ENCODE data around the gene MRAP2. TPM values are rescaled to one million over a fixed set of nuclear protein-coding genes. Genes with fewer than 3 reads are reported as not detected.
A peak's percentile ranks its signal among the peaks of the same experiment; 100 is the strongest.
"Not testable (repeated sequence)": the region's sequence is repeated elsewhere in the genome, so short reads cannot be mapped to it uniquely, and the experiment has no call there.

MRAP2 gene
- total RNA-seq, 1 donor from 2014 or later = 1.9 TPM

DNA sequence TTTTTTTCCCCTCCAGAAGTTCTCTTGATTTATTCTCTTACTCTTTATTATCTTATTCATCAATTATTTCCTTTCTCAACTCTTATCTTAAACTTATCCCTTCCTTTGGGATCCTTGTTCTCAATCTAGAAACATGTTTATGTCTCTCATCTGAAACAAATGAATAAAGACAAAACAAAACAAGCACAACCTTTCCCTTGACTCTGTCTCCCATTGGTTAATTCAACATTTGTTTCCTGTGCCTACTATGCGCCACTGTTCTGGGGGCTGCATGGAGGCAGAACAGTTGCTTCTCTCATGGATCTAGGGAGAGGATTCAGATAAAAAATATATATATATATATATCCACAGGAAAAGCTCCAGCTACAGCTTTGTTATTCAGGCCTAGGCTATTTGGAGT lies 5.2 kb upstream of the MRAP2 start:
- DNase-seq (ENCODE audit: low spot score) = no peak

- not testable (repeated sequence) for DNase-seq (ENCODE audit: low spot score)
Measured at GRCh38 chr6:84032000-84032399, 1.6 kb upstream of the MRAP2 start.

DNA sequence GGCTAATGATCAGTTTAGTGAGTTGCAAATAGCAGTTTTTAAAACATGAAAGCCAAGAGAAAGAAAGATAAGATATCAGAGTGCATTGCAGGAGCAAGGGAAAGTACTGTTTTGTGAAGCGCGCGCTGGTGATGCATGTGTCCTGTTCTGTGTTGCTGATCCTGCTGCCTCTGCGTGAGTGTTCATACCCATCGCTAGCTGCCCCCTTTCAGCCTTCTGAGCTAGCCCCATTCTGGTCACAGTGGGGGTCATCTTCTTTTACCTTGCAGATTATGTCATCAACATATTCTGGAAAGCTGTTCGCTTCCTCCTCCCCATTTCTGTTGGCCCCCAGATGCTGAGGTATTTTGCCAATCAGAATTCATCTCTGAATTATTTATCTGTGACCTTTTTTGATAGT lies 1.9 kb downstream of the MRAP2 start:
- DNase-seq (ENCODE audit: low spot score) = no peak

- no peak for DNase-seq (ENCODE audit: low spot score)
Measured at GRCh38 chr6:84037425-84038089, 4.0 kb downstream of the MRAP2 start.

DNA sequence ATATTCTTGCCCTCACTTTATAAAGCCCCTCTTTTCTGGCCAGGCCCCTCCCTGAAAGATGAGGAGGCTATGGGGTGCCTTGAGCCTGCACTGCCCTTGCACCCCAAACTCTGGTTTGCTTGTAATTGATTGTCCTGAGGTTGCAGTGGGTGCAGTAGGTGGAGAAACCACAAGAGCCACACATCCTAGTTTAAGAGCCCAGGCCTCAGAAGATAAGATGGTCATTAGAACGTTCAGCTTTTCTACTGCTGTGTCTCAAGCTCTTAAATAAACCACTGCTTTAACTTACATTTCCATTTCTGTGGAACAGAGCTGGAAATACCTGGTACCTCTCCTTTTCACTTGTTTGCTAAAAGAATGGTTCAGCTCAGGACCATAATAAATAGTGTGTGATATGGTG lies 9.0 kb downstream of the MRAP2 start:
- no peak for DNase-seq (ENCODE audit: low spot score)

GRCh38 chr6:84043555-84043954 lies 10.0 kb downstream of the MRAP2 start:
- no peak for DNase-seq (ENCODE audit: low spot score)

- DNase-seq (ENCODE audit: low spot score) = no peak
Measured at GRCh38 chr6:84046755-84047154, 13.2 kb downstream of the MRAP2 start.

DNA sequence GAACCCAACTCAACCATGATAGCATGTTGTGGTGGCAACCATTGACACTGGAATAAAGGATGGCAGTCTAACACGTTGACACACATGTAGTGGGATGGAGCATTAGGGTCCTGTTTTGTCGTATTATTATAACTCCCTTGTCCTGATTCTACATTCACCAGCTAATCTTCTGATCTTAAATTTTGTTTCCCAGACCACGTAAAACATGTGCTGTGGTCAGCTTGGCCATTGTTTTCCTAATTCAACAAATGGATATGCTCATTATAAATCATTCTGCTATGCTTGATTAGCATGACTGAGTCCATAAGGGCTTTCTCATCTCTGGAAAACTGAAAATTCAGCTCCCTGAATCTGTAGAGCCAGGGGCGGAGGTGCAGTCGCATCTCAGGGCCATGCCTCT lies 15.0 kb downstream of the MRAP2 start:
- no peak for DNase-seq (ENCODE audit: low spot score)

DNA sequence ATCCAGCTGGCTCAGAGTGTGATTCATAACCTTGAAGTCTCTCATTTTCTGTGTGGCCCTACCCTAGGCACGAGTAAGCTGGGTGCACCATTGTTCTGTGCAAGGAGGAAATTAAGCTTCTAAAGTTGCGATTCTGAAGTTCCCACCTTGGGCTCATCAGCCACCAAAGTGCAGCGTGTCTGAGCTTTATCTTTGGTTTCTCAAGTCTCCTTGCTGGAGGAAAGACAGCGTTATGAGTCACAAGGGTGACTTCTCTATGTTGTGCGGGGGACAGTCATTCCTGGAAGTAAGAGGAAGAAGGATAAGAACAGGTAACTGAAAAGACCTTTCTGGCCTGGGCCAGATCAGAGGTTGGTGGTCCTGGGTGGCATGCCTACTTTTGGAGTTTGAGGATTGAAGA lies 16.8 kb downstream of the MRAP2 start:
- DNase-seq (ENCODE audit: low spot score) = no peak

- DNase-seq (ENCODE audit: low spot score) = peak; percentile 25
Measured at GRCh38 chr6:84052204-84052882, 18.8 kb downstream of the MRAP2 start.

GRCh38 chr6:84052883-84053241 lies 19.3 kb downstream of the MRAP2 start:
- DNase-seq (ENCODE audit: low spot score) = no peak

- DNase-seq (ENCODE audit: low spot score) = no peak
Measured at GRCh38 chr6:84055647-84056046, 22.1 kb downstream of the MRAP2 start.

DNA sequence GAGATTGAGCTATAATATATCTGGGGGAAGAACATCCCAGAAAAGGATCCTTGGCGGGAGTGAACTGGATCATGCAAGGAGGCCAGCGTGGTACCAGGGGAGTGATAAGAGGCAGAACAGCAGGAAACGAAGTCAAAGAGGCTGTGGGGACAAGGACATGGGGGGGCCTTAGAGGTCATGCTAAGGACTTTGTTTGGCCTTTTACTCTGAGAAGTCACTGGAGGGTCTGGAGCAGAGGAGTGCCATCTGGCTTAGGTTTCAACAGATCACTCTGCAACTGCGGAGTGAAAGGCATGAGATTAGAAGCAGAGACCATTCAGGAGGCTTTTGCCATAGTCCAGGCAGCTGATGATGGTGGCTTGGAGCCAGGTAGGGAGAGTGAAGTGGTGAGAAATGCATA lies 24.3 kb downstream of the MRAP2 start:
- DNase-seq (ENCODE audit: low spot score) = no peak

- no peak for DNase-seq (ENCODE audit: low spot score)
Measured at GRCh38 chr6:84059082-84059481, 25.5 kb downstream of the MRAP2 start.

DNA sequence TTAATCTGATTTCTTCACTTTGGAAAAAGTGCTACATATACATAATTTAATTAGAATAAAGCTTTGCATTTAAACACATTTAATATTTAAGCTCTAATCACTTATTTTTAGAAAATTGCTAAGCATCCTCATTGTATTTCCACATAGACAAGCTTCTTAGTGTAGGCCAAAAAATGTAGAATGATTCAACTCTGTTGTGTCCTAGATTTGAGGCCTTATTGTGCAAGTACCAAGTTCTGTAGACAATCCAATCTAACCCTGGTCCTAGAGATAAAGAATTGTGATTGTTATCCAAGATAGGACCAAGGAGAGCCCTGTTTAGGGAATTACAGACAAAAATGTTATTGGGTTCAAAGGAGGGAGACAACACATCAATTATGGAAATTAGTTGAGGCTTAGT lies 27.6 kb downstream of the MRAP2 start:
- DNase-seq (ENCODE audit: low spot score) = no peak

GRCh38 chr6:84061613-84062398 lies 28.2 kb downstream of the MRAP2 start:
- no peak for DNase-seq (ENCODE audit: low spot score)

DNA sequence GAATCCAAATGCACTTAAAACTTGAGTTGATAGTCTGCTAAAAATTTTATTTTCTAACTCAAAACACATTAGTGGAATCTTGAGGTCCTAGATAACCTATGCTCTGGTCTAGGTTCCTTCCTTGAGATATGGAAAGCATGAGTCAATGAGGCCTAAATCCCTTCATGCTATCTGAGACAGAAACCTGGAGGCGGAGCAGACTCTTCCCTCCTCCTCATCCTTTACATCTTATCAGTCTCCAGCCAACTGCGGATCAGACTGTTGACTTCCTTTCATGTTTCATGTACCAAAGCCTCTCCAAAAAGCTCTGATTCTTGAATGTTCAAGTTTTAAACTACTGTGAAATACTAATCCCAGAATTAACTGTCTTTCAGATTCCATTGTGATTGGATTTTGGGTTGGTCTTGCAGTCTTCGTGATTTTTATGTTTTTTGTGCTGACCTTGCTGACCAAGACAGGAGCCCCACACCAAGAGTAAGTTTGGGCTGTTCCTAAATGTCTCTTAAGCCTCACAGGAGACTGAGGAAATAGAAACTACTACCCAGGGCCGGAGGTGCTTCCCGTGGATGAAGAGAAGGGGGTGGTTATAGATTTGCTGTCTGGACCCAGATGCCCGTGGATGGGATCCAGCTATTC lies 29.1 kb downstream of the MRAP2 start:
- DNase-seq (ENCODE audit: low spot score) = no peak

- DNase-seq (ENCODE audit: low spot score) = peak; percentile 16
Measured at GRCh38 chr6:84065693-84066290, 32.2 kb downstream of the MRAP2 start.

- DNase-seq (ENCODE audit: low spot score) = no peak
Measured at GRCh38 chr6:84066536-84066935, 33.0 kb downstream of the MRAP2 start.

DNA sequence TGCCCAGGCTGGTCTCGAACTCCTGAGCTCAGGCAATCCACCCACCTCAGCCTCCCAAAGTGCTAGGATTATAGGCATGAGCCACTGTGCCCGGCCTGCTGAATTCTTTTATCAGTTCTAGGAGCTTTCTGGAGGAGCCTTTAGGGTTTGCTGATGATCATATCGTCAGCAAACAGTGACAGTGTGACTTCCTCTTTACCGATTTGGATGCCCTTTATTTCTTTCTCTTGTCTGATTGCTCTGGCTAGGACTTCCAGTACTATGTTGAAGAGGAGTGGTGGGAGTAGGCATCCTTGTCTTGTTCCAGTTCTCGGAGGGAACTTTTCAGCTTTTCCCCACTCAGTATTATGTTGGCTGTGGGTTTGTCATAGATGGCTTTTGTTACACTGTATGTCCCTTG lies 35.3 kb downstream of the MRAP2 start:
- DNase-seq (ENCODE audit: low spot score) = not testable (repeated sequence)

DNA sequence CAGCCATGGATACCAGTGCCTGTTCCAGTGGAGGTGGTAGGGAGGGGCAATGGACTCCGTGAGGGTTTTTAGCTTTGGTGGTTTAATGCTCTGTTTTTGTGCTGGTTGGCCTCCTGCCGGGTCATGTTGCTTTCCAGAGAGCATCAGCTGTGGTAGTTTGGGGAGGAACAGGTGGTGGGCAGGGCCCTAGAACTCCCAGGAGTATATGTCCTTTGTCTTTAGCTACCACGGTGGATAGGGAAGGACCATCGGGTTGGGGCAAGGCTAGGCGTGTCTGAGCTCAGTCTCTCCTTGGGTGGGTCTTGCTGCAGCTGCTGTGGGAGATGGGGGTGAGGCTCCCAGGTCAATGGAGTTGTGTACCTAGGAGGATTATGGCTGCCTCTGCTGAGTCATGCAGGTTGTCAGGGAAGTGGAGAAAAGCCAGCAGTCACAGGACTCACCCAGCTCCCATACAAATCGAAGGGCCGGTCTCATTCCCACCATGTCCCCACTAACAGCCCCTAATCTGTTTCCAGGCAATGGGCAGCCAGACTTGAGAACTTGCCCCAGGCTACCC lies 38.9 kb downstream of the MRAP2 start:
- DNase-seq (ENCODE audit: low spot score) = no peak

All from mucosa of gallbladder (tissue), 1 donor.